8988T (cell line): ENCODE data around the gene SPDYC.

ENCODE experiments used
- DNase-seq: peaks from one replicate; pipeline ENCODE4 v3.0.0; 2011

The SPDYC gene

GRCh38 chr11:65207918-65208784 lies 38.1 kb downstream of the SPDYC start:
- no peak for DNase-seq

GRCh38 chr11:65208785-65209710 lies 39.0 kb downstream of the SPDYC start:
- no peak for DNase-seq

DNA sequence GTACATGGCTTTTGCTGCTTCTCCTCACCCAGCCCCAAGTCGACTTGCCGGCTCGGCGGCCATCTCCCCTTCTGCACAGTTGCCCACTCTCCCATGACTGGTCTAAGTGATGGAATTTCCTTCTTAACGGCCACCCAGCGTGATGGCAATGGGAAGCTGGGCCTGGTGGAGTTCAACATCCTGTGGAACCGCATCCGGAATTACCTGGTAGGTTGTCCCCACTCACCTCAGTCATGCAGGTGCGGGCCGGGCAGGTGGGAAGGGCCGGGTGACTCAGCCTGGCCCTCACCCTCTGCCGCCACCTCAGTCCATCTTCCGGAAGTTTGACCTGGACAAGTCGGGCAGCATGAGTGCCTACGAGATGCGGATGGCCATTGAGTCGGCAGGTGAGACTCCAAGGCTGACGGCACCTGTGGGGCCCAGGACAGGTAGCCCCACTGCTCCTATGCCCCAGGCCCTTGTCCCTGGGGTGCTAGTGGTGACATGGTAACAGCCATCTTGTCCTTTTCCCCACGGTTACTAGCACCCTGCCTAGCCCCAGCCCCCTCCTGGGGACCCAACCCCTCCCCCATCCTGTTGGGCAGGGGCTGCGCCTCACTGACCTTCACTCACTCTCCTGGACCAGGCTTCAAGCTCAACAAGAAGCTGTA lies 39.8 kb downstream of the SPDYC start:
- DNase-seq = no peak

- no peak for DNase-seq
Observed at GRCh38 chr11:65210361-65210731, 40.3 kb downstream of the SPDYC start.

DNA sequence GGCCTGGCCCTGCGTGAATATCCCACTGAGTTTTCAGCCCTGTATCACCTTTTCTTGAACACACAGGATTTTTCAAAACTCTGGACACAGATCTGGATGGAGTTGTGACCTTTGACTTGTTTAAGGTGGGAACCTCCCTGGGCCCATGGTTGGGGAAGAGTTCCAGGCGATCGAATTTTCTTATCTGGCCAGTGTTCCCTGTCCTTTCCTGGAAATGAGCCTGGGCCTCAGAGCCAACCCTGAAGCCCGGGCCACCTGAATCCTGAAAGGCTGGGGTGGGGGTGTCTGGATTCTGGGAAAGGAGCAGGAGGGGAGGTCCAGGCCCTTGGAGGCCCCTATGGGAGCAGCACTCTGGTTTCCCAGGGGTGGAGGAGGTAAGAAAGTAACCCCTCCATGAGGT lies 40.7 kb downstream of the SPDYC start:
- DNase-seq = no peak

- DNase-seq = no peak
Observed at GRCh38 chr11:65211293-65212105, 41.5 kb downstream of the SPDYC start.

- no peak for DNase-seq
Observed at GRCh38 chr11:65212226-65212801, 42.3 kb downstream of the SPDYC start.

DNA sequence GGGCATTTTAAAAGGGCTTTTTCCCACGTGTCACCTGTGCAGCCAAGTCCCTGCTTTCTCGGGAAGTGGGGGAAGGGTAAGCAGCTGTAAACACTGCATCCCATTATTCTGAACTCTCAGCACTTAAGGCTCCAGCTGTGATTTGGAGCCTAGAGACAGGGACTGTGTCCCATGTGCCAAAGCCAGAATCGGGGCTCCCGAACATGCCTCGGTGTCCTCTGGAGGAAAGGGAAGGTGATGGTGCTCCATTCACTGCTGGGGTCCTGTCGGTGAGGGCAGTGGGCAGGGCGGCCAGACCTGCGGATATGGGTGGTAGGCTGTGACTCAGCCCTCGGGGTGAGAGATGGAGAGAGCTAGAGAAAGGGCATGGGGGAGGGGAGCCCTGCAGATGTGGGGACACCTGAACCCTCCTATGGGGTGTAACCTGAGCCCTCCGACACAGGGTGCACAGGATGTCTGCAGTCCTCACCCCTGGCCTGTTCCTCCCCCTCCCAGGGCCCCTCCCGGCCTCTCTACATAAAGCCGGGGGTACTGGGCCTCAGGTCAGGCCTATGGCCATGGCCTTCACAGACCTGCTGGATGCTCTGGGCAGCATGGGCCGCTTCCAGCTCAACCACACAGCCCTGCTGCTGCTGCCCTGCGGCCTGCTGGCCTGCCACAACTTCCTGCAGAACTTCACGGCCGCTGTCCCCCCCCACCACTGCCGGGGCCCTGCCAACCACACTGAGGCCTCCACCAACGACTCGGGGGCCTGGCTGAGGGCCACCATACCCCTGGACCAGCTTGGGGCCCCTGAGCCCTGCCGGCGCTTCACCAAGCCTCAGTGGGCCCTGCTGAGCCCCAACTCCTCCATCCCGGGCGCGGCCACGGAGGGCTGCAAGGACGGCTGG lies 43.5 kb downstream of the SPDYC start:
- DNase-seq = no peak

DNA sequence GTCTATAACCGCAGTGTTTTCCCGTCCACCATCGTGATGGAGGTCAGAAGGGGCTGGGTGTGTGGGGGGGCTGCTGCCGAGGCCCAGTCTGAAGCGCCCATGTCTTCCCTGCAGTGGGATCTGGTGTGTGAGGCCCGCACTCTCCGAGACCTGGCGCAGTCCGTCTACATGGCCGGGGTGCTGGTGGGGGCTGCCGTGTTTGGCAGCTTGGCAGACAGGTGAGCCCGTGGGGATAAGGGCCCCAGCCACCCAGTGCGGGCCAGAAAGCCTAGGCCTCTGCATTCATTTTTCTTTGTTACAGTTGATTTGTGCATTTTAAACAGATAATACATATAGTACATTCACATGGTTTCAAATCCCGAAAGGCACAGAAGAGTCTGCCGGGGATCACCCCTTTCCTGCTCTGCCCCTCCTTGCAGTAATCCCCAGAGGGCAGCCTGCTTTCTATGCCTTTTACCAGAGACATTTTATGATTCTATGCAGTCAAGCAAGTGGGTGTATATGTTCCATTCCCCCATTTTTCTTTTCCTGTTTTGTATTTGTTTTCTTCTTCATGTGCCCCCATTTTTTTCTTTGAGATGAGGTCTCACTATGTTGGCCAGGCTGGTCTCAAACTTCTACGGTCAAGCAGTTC lies 44.3 kb downstream of the SPDYC start:
- DNase-seq = no peak

GRCh38 chr11:65215441-65216076 lies 45.5 kb downstream of the SPDYC start:
- no peak for DNase-seq

DNA sequence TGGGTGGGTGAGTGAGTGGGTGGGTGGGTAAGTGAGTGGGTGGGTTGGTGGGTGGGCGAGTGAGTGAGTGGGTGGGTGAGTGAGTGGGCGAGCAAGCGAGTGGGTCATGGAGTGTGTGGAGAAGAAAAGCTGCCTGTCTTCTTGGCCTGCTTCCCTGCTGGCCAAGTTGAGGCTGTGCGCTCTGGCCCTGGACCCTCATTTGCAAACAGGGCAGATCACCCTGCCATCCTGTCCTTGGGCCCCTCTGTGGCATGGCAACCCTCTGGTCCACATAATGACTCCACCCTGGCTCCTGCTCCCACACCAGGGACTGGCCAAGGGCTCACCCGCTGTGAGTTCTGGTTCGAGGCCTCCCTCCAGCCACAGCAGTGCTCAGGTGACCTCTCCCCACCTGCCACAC lies 46.8 kb downstream of the SPDYC start:
- DNase-seq = no peak

DNA sequence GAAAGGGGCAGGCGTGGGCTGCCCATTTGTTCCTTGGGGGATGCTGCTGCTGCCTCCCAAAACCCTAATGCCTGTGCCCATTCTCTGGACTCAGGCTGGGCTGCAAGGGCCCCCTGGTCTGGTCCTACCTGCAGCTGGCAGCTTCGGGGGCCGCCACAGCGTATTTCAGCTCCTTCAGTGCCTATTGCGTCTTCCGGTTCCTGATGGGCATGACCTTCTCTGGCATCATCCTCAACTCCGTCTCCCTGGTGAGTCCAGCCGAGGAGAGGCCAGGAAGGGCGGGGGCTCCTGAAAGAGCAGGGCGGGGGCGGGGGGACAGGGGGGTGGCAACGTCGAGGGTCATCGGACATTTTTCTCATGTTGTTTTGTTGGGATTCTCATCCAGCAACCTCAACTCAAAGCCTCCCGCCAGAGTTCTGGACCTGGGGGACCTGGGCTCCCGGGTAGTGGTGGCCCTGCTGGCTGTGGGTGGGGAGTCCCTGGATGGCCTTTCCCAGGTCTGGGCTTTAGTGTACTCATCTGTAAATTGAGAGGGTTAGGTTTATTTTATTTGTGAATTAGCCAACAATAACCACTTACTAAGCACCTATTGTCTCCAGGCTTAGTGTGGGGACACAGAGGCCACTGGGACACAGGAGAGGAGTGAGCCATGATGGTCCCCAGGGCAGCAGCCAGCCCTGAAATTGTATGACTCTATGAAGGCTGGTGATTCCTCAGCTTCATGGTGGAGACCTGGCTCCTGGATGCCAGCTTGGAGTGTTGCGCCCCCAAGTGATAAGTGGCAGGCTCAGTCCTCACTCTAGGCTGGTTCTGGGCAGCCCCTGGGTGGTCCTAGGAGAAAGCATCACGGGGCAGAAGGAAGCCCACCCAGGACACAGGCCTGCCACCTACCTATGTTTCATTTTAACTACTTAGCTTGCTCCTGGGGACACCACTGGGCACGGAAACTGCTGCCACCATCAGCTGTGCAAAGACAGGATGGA lies 47.7 kb downstream of the SPDYC start:
- DNase-seq = no peak

DNA sequence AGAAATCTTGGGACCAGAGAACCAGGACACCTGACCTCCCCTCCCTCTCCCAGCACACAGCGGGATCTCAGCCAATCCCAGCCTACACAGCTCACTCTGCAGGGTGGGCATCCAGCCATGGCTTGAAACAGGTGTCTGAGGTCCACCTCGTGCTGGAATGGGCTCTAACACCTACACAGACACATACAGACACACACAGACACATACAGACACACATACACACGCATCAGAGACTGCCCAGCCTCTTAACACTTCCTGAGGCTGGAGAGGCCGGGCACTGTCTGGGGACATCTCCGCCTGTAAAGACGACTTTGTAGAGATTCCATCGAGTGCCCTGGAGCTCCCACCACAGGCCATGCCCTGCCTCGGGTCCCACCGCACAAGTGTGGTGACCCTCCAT lies 48.4 kb downstream of the SPDYC start:
- no peak for DNase-seq

GRCh38 chr11:65219930-65220213 lies 49.8 kb downstream of the SPDYC start:
- DNase-seq = no peak

- DNase-seq = no peak
Observed at GRCh38 chr11:65221026-65221425, 51.0 kb downstream of the SPDYC start.
